Measurements from ENCODE around the gene UMODL1. TPM values are rescaled to one million over a fixed set of nuclear protein-coding genes. Genes with fewer than 3 reads are reported as not detected.

The UMODL1 gene
- total and polyA plus RNA-seq, 8 donors: under 0.01 TPM; not detected in 7

DNA sequence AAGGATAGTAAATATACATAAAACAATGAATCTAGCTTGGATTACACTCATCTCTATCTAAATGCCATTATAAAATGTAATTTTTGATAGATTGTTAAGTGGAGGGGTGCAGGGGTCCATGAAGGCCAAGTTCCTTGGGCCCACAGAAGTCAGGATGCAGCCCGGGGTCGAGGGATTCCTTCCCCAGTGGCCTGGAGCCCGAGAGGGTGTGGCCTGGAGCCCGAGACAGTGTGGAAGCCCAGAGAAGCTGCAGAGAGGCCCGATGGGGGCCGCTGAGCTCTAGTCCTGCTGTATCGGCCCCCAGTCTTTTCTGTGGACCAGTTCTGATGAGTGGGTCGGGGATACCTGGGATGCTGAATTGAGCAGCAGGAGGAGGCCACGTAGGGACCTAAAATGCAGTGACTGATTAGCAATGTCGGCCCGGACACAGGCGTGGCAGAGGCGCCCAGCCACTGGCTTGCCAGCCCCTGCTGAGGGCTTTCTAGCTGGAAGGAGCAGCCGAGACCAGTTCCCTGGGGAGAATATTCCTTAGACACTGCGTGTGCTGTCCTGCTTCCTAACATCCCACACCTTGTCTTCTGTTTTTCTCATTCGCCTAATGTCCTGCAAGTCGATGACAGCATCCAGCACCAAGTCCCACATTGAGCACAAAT, 38.9 kb downstream of the UMODL1 start:
- no peak for TF ChIP-seq EP300 (IDR thresholded peaks at IDR 0.05)
- TF ChIP-seq, protein P1, sequence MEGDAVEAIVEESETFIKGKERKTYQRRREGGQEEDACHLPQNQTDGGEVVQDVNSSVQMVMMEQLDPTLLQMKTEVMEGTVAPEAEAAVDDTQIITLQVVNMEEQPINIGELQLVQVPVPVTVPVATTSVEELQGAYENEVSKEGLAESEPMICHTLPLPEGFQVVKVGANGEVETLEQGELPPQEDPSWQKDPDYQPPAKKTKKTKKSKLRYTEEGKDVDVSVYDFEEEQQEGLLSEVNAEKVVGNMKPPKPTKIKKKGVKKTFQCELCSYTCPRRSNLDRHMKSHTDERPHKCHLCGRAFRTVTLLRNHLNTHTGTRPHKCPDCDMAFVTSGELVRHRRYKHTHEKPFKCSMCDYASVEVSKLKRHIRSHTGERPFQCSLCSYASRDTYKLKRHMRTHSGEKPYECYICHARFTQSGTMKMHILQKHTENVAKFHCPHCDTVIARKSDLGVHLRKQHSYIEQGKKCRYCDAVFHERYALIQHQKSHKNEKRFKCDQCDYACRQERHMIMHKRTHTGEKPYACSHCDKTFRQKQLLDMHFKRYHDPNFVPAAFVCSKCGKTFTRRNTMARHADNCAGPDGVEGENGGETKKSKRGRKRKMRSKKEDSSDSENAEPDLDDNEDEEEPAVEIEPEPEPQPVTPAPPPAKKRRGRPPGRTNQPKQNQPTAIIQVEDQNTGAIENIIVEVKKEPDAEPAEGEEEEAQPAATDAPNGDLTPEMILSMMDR (IDR thresholded peaks at IDR 0.05): no peak

DNA sequence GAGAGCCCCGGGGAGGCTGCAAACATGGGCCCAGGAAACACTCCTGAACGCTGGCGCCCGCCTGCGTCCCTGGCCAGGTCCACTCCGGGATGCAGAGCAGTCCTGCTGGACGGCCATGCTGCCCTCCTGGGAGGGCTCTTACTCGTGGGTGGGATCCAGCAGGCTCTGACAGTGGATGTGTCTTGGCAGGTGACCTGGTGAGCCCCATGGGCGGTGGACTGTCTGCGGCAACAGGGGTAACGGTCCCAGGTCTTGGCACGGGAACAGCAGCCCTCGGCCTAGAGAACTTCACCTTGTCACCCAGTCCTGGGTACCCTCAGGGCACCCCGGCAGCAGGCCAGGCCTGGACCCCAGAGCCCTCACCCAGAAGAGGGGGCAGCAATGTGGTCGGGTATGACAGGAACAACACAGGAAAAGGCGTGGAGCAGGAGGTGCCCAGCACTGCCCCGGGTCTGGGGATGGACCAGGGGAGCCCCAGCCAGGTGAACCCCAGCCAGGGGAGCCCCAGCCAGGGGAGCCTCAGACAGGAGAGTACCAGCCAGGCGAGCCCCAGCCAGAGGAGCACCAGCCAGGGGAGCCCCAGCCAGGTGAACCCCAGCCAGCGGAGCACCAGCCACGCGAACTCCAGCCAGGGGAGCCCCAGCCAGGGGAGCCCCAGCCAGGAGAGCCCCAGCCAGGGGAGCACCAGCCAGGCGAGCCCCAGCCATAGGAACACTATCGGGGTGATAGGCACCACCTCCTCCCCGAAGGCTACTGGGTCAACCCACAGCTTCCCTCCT, 39.8 kb downstream of the UMODL1 start:
- Histone ChIP-seq H3K27me3 (peaks cover 0 to 48% (median 0%) of the 10 kb centered on the region in 3 donors), H3K4me3 (no peak overlapping the region), H3K9me3 (no peaks in the 10 kb centered on the region), H3K36me3 (no peaks in the 10 kb centered on the region), H3K4me1 (peaks cover 0 to 10% (median 4%) of the 10 kb centered on the region in 4 donors), H3K27ac (no peak overlapping the region)
- WGBS, 5 donors: 73 to 88% (median 85%) methylated on average over 8 to 24 of the region's 24 CpGs
- DNase-seq: no peak
- no peak for TF ChIP-seq POLR2AphosphoS5 (IDR thresholded peaks at IDR 0.05)
- TF ChIP-seq, protein P1 (IDR thresholded peaks at IDR 0.05): no peak
- TF ChIP-seq POLR2A (IDR thresholded peaks at IDR 0.05): no peak
- TF ChIP-seq EP300 (IDR thresholded peaks at IDR 0.05): no peak
- intact Hi-C loops (cut with DNase I; ENCODE audit: low total_unique reads): loop anchor here (5.0 kb wide), 1 partner anchor 294 kb away; no protein-coding TSS in a partner anchor

More for the DNA sequence above, 38.9 kb downstream of the UMODL1 start:
- Histone ChIP-seq H3K36me3 (no peaks in the 10 kb centered on the region), H3K27me3 (peaks cover 0 to 48% (median 0%) of the 10 kb centered on the region in 3 donors), H3K4me1 (peaks cover 0 to 10% (median 4%) of the 10 kb centered on the region in 4 donors), H3K9me3 (no peaks in the 10 kb centered on the region), H3K27ac (no peak overlapping the region), H3K4me3 (no peak overlapping the region)
- WGBS, 5 donors: 56 to 80% (median 71%) methylated on average over 15 to 17 of the region's 17 CpGs
- intact Hi-C loops (cut with DNase I; ENCODE audit: low total_unique reads): loop anchor here (5.0 kb wide), 2 partner anchors 103 to 293 kb away; no protein-coding TSS in a partner anchor
- no peak for DNase-seq

DNA sequence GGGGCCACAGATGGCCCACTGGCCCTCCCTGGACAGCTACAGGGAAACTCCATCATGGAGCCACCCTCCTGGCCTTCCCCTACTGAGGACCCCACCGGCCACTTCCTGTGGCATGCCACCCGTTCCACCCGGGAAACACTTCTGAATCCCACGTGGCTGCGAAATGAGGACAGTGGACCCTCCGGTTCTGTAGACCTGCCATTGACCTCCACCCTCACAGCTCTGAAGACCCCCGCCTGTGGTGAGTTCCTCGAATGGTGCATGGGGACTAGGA, 40.3 kb downstream of the UMODL1 start:
- TF ChIP-seq POLR2AphosphoS5 (IDR thresholded peaks at IDR 0.05) (no peak), POLR2A (IDR thresholded peaks at IDR 0.05) (no peak), EP300 (IDR thresholded peaks at IDR 0.05) (no peak)
- TF ChIP-seq, protein P1 (IDR thresholded peaks at IDR 0.05): no peak
- H3K4me1 ChIP-seq: peaks cover 0 to 10% (median 4%) of the 10 kb centered on the region in 4 donors
- H3K4me3 ChIP-seq: no peak overlapping the region
- no peak for DNase-seq
- peaks cover 0 to 46% (median 0%) of the 10 kb centered on the region in 3 donors for H3K27me3 ChIP-seq
- intact Hi-C loops (cut with DNase I; ENCODE audit: low total_unique reads): loop anchor here (5.0 kb wide), 1 partner anchor 294 kb away; no protein-coding TSS in a partner anchor
- H3K9me3 ChIP-seq: no peaks in the 10 kb centered on the region
- no peak overlapping the region for H3K27ac ChIP-seq
- no peaks in the 10 kb centered on the region for H3K36me3 ChIP-seq
- WGBS, 5 donors: 78 to 92% (median 87%) methylated on average over 6 to 8 of the region's 8 CpGs

DNA sequence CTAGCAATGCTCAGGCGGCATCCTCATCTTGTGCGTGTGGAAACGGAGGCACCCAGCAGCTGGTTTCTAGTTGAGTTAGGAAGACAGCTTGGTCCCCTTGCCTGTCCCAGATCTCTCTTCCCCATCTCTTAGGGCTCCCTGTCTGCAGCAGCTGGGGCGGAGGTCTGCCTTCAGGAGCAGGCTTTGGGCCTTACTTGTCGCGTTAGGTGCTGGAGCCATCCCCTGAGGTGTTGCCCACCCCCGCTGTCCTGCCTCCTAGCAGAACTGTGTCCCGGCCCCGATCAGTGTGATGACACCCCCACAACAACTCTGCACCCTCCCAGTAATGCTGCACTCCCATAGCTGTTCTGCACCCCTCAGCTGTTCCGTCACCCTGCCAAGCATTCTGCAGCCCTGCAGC, 40.7 kb downstream of the UMODL1 start:
- H3K4me3 ChIP-seq: no peak overlapping the region
- WGBS, 5 donors: 85 to 94% (median 90%) methylated on average over 6 to 10 of the region's 10 CpGs
- peaks cover 0 to 11% (median 4%) of the 10 kb centered on the region in 4 donors for H3K4me1 ChIP-seq
- H3K36me3 ChIP-seq: no peaks in the 10 kb centered on the region
- no peaks in the 10 kb centered on the region for H3K9me3 ChIP-seq
- TF ChIP-seq POLR2A (IDR thresholded peaks at IDR 0.05) (no peak), EP300 (IDR thresholded peaks at IDR 0.05) (no peak), POLR2AphosphoS5 (IDR thresholded peaks at IDR 0.05) (no peak)
- TF ChIP-seq, protein P1 (IDR thresholded peaks at IDR 0.05): no peak
- H3K27me3 ChIP-seq: peaks cover 0 to 46% (median 0%) of the 10 kb centered on the region in 3 donors
- intact Hi-C loops (cut with DNase I; ENCODE audit: low total_unique reads): loop anchor here (5.0 kb wide), 1 partner anchor 295 kb away; no protein-coding TSS in a partner anchor
- H3K27ac ChIP-seq: no peak overlapping the region
- DNase-seq: no peak

All from stomach (tissue), 9 donors.